Lower leg skin (tissue), 3 donors: Measurements from ENCODE around the gene CMYA5.

ENCODE experiments used
- POLR2A ChIP-seq, 2 donors: fragments of 450-650 bp; IDR thresholded peaks; one replicate each; pipeline ENCODE4 v1.6.1; 2016 to 2017; ENCODE audit warnings: antibody characterized with exemption in 2 of 2, mild to moderate bottlenecking in 1 of 2, moderate library complexity in 1 of 2
- TF ChIP-seq, protein P1 (sequence below), 3 donors: fragments of 450-650 bp; IDR thresholded peaks; one replicate each; pipeline ENCODE4 v1.5.1; 2016; ENCODE audit warnings: antibody characterized with exemption in 3 of 3, mild to moderate bottlenecking in 3 of 3, moderate library complexity in 2 of 3

DNA sequence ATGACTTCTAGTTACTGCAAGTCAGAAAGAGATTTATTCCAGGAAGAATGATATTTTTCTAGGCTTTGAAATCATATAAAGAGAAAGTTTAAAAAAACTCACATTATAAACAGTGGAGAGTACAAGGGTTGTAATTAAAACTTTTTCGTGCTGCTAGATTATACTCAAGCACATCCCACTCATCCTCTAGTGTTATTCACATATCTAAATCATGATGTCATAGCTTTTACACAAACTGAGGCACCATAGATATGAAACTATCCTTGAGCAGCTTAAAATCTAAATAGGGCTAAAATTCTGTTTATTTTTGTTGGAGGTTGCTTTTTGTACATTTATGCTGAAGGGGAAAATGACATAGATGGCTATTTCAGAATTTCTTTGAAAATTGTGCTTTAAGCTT, 47.4 kb upstream of the CMYA5 start:
- no peak for TF ChIP-seq POLR2A (IDR thresholded peaks at IDR 0.05)
- TF ChIP-seq, protein P1, sequence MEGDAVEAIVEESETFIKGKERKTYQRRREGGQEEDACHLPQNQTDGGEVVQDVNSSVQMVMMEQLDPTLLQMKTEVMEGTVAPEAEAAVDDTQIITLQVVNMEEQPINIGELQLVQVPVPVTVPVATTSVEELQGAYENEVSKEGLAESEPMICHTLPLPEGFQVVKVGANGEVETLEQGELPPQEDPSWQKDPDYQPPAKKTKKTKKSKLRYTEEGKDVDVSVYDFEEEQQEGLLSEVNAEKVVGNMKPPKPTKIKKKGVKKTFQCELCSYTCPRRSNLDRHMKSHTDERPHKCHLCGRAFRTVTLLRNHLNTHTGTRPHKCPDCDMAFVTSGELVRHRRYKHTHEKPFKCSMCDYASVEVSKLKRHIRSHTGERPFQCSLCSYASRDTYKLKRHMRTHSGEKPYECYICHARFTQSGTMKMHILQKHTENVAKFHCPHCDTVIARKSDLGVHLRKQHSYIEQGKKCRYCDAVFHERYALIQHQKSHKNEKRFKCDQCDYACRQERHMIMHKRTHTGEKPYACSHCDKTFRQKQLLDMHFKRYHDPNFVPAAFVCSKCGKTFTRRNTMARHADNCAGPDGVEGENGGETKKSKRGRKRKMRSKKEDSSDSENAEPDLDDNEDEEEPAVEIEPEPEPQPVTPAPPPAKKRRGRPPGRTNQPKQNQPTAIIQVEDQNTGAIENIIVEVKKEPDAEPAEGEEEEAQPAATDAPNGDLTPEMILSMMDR (IDR thresholded peaks at IDR 0.05): no peak
